Fibroblast of gingiva (primary cell): Measurements from ENCODE around the gene KCNK16.

Experiments used
- DNase-seq: peaks from one replicate; pipeline ENCODE4 v3.0.0-alpha.2; 2011; ENCODE audit warnings: low read depth

KCNK16 gene

DNA sequence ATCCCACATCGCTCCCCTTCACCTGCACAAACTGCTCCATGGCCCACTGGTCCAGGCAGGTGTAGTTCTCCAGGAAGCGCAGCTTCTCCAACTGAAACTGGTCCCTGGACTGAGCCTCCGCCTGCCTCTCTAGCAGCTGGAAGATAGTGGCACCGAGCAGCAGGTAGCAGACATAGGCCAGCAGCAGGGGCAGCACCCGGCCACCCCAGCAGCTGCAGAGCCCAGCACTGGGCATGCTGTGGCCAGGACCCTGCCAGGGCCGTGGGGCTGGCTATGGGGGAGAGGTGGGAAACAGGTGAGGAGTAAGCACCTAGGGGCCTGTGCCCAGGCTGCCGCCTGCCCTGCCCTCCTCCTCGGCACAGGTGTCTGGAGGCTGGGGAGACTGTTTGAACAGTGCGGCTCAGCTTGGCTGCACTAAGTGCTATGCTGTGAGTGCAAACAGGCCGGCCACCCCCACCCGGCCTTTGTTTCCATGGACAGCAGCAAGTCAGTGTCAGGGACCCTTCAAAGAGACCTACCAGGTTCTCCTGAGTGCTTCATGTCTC, at the start of gene KCNK16:
TSS of gene KCNK16 (minus strand) at position 397 of the 545 bp plus-strand sequence. CDS start at position 235, 162 bp downstream.
- DNase-seq = no peak

DNA sequence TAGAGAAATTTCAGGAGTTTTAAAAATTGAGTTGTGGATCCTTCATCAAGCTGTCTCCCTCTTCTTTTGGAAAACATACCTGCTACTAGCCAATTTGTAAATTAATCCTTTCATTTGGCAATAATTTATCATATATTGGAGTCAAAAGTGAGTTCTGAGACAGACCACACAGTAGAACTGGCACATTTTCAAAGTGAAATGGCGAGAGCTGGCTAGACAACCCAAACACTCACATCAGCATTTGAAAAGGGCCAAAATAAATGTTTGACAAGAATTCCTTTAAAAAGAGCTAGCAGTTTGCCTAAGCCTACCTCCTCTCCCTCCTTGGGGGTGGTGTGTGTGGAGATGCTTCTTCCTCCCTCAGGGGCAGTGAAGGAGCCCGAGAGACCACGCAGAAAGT, 47.9 kb upstream of the KCNK16 start:
- no peak for DNase-seq

DNA sequence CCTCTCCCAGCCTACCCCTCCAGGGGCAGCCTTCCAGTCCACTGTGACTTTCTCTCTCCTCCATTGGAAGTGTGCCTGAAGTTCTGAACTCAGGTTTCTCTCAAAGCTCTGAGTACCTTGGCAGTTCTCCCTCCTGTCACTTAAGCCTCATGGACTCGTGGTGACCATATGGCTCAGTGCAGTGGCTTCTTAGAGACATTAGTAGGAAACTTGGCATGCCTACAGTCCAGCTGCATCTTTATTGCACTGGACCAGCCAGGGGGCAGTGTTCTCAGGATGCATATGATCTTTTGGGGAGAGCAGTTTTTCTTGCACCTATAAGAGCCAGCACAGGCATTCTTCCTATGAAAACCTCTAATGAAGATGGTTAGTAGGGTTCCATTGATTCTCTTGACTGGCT, 47.5 kb upstream of the KCNK16 start:
- no peak for DNase-seq

DNA sequence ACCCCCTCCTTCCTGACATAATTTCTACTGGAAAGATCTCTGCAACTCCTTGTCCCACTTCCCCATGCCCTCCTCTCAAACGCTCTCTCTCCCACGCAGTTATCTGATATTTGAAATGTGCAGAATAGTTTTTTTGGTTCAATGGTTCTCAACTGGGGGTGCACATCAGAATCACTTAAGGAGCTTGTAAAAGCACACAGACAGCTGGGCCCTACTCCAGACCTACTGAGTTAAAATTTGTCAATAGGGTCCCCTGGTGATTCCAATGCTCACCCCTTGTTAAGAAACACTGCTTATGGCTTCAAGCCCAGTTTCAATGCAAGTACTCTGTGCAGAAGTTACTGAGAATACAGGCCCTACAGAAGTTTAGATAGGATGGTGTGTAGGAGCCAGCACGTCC, 45.2 kb upstream of the KCNK16 start:
- DNase-seq = no peak

DNA sequence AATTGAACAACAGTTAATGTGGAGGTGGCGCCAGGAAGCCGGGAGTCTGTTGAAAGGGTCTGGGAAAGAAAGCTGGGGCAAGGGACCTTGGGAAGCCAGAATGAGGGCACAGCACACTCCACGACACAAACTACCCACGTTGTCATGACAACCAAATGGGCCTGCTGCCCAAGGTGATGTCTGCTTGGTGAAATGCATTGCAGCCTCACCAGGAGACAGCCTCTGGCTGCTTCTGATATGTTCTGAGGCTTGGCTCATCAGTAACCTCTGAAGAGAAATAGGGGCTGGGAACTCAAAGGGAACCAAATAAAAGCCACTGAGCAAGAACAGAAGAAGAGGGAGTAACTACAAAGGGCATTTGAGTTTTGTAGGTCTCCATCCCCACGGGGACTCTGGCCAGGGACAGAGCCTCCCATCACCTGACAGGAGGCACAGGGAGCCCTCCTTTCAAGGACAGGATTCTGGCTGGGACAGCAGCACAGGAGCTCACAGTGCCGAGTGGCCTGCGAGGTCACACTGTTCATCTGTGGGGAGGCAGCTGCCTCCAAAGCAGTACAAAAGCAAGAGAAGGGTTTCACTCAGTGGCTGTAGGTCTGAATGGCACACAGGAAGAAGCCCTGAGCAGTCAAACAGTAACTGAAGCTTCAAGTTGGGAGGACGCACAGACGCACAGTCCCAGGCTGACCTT, 44.6 kb upstream of the KCNK16 start:
- no peak for DNase-seq

DNA sequence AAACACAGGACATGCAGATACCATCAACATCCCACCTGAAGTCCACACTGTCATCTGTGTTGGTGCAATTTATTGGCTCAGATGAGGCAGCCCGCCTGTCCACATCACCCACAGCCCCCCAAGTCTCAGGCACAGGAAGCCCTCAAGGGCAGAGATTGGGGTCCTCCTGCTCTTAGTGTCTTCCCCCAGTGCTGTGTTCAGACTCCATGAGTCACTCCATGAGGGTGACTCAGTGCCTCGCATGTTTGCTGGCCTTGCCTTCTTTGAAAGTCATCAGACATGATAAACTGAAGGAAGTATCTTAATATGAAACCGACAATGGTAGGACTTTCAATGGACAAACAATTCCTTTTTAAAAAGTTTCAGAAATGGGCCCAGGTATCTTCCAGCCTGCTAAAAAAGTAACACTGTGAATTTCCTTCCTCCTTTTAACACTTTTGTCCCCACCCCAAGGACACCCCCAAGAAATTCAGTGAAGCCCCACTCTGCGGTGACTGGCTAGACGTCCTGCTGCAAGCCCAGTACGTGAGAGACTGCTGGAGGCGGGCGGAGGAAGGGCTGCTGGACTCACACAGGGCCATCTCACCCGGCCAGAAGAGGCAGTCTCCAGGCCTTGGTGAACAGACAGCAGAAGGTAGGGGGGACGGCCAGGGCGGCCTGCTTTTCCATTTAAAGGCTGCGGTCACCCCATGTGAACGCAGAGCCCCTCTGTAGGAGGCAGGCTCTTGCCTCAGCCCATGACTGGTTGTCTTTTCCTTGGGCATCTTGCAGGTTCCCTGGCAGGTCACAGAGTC, 43.0 kb upstream of the KCNK16 start:
- DNase-seq = peak; percentile 10

DNA sequence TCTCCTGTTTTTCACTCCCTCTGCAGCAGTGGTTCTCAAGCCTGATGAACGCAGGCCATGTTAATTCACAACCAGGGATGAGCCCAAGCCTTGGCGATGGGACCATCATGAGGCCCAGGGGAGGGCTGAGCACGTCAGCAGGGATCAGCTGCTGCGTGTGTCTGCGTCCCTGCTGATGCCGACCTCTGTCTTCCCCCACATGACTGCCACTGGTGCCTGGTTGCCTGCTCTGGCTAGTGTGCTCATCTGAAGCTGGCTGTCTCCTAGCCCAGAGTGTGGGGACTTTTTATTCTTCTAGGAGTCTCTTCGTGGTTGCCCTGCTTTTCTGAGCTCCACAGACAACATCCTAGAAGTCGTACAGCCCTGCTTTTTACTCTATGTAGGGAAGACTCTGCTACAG, 40.8 kb upstream of the KCNK16 start:
- DNase-seq = no peak

DNA sequence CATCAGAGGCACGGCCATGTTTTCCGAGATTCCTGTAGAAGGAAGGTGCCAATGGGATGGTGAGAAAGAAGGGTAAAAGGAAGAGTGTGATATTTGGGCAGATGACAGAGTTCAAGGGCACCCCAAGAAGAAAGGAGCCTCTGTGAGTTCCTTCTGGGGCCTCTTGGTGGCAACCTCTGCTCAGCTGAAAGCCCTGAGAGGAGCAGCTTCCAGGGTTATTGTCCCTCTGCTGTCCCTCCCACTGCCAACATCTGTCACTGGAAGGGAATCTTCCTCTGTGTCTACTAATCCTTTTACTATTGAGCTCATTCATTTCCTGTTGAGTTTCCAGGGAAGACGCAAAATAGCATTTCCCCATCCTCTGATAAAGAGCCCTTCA, 40.0 kb upstream of the KCNK16 start:
- DNase-seq = no peak

DNA sequence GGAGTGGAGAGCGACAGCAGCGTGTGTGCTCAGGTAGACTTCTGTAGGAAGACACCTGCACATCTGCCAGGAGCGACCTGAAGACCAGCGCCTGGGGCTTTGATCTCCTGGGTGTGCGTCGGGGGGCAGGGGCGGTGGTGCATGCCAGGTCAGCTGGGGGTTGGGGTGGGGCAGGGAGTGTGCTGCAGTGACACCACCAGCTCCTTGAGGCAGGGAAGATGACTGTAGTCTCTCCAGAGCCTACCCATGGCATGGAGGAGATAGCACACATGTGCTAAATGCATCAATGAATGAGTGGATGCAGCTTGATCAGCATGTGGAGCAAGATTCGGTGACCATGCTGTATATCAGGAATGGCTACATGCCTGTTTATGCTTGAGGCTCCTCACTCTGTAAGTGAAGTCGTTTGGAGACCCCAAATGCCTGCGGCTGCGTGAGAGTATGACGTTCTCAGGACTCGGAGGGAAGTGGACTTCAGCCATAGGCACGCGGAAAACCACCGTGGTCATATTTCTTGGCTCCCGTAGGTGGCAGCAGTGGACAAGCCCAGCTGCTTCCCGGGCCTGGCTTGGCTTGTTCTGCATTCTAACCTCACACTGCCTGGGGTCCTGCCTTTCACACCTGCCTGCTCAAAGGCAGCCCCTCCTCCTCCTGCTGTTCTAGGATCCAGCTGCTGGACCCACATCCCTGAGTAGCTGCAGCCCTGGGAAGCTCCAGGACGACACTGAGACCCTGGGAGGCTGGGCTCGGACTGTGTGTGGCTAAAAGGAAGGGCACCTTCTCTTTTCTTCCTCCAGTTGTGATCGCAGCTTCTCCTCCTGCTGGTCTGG, 39.4 kb upstream of the KCNK16 start:
- peak; percentile 59 for DNase-seq

DNA sequence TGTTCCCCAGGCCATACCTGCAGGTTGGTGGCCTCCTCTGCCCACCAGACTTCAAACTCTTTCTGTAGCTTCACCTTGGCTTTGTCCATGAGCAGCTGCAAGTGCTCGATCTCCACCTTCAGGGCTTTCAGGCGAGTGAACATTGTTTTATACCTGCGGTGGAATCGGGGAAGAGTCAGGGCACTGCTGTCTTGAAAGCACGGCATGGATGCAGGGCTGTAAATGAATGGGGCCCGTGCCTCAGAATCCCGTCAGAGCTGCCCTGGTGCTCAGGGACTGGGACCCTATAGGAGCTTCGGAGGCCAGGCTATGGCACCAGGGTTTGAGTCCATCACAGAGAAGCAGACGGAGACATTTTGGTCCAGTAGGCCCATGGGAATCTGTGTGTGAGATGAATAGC, 37.9 kb upstream of the KCNK16 start:
- DNase-seq = no peak

DNA sequence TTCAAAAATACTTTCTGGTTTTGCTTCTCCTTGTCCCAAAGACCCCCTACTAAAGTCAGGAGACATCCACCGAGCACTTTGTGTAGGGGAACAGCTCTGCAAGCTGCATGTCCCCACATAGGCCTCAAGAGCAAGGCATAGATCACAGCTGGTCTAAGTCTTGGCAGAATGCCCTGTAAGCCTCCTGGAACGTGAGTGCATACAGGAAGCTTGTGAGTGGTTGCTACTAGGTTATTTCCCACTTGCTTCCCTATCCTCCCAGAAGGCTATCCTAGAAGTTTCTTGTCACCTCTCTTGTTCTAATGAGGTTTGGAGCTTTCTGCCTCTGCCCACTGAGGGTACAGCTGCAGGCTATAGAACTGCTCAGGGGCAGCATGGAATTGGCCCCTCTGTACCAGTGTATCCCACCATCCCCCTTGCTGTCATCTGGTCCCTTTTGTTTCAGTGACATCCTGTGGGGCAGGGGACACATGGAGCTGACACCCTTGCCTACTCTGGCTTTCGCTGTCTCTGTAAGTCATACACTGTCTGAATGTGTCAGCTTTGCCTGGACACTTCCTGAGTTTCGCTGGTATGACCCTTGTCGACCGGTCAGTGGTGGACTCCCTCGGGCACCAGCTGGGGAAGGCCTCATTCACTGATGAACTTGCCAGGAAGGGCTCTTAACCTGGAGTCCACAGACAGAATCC, 35.6 kb upstream of the KCNK16 start:
- peak; percentile 44 for DNase-seq

DNA sequence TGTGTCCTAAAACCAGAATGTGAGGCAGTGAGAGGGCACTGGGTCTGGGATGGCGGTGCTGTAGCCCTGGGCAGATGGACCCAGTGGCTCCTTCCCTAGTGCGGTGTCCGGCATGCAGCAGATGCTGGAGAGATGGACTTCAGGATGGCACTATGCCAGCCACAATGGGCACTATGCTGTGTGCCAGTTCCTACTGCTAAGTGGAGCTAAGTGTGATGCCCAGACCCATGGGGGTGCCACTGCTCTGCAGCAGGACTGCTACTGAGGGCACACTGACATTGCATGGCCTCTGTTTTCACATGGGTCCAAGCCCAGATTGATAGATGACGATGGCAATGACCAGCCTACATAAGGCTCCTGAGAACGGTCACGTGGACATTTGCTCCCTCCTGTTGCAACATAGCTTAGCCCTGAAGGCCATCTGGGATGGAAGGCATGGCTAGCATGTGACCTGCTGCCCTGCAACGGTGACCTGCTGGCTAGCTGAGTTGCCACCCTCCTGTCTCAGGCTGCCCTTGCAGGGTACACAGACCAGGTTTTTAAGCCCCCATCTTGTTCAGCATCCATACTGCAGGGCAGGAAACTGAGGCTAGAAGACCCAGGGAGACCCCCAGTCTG, 31.3 kb upstream of the KCNK16 start:
- no peak for DNase-seq

DNA sequence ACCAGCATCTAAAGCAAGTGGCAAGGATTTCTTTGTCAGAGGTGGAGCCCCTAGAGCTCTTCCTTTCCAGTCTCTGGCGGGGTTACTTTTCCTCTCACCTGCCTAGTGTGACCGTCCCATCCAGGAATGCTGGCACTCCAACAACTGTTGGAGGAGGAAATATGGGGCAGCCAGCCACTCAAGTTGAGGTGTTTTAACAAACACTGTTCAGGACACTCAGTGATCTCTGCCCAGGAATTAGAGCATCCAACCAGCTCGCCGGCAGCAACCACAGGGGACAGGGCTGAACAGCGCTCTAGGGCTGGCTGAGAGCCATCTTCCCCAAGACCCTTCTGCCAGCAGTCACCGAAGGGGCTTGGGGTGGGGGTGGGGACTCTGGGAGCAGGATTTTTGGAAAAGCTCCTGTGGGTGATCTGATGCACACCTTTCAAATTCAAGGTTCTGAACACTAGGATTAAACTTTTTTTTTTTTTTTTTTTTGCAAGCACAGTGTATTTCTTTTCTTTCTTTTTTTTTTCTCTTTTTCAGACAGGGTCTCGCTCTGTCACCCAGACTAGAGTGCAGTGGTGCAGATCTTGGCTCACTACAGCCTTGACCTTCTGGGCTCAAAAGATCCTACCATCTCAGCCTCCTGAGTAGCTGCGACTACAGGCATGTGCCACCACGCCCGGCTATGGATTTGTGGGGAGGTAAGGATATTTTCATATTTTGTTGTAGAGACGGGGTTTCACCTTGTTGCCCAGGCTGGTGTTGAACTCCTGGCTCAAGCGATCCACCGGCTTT, 28.4 kb upstream of the KCNK16 start:
- no peak for DNase-seq

DNA sequence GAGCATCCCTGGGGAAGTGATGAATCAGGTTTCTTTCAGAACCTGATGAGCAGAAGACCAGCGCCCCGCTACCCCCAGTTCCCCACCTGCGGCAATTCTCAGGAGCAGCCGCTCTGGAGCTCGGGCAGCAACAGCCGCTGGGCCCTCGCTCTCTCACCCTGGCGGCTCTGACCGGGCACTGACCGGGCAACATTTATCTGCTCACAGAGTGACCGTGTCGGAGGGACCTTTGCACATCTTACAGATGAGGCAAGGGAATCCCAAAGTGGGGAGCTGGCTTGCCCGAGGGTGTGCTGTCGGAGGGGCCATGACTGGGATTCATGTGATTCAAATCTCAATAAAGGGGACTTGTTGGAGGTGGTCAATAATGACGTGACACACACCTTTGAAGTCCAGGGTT, 26.2 kb upstream of the KCNK16 start:
- no peak for DNase-seq

DNA sequence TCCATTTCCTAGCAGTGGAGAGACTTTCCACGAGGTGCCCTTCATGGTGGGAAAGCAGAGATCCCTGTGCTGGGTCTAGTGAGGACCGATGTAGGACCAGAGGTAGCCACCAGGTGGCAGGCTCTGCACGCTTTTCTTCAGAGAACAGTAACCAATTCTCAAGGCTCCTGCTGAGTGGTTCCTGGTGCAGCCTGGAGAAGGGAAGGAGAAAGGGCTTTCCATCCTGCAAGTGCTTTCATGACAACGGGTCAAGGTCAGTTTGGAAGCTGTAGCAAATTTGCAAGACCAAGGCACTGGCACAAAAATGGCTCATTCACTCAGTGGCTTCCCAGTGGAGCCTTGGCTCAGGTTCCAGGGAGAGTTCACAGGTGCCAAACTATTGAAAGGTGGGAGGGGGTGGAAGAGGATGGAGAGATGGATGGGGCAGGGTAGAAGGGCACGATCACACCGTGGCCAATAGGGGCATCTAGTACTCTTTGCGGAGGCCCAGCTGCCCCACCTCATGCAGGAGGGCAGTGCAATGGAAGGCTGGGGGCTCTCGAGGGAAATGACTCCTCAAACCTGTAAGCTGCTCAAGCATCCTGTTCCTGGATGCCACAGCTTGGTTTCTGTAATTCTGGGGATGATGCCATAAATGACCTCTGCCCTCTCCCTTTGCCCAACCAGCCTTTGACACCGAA, 25.5 kb upstream of the KCNK16 start:
- peak; percentile 39 for DNase-seq

DNA sequence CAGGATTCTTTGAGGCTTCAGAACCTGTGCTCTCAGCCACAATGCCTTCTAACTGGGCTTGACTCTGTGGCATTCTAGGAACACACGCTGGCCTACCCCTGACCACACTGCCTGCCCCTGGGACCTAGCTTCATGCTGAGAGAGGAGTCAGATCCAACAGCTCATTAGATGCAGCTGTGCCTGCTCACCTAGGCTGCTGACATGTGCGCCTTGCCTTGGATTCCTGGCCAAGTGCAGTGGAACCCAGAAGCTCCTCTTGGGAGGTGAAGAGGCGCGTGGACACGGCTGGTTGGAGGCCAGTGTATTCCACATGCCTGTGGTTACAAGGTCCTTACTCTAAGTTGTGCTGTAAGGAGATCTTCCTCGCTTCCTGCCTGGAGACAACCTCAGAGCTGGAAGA, 24.7 kb upstream of the KCNK16 start:
- no peak for DNase-seq

DNA sequence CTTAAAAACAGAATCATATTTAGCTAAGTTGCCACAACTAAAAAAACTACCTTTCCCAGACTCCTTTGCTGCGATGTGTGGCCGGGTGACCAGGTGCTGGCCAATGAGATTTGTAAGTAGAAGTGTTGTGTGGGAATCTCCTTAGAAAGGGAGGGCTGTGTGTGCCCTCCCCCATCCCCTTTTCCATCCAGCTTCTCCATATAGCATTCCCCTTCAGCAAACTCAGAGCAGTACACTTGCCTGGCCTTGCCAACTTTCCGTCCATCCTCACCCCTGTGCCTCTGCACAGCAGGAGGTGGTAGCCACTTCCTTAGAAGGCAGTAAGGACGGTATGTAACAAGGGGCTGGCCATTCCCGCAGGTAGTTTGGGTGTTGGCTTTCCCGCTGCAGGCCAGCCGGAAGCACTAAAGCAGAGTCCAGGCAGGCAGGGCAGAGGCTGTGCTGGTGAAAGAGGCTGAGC, 22.3 kb upstream of the KCNK16 start:
- DNase-seq = no peak

DNA sequence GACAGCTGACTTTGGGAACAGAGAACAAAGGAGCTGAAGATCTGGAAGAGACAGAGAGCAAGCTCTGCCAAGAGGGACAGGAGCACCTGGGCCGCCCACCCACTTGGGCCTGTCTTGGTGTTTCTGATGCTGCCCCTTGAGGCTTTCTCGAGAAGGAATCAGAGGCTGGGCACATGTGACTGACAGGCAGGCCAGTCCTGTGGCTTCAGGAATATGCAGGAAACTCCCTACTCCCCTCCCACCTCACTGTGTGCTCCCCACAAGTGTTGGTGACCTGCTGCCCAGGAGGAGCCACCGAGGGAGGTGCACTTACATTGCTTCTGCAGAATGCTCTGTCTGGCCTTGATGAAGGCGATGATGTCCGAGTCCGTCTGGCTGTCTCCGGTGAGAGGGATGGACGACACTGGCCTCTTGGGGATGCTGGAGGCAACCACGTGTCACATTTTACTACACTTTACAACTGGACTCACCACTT, 20.9 kb upstream of the KCNK16 start:
- no peak for DNase-seq

DNA sequence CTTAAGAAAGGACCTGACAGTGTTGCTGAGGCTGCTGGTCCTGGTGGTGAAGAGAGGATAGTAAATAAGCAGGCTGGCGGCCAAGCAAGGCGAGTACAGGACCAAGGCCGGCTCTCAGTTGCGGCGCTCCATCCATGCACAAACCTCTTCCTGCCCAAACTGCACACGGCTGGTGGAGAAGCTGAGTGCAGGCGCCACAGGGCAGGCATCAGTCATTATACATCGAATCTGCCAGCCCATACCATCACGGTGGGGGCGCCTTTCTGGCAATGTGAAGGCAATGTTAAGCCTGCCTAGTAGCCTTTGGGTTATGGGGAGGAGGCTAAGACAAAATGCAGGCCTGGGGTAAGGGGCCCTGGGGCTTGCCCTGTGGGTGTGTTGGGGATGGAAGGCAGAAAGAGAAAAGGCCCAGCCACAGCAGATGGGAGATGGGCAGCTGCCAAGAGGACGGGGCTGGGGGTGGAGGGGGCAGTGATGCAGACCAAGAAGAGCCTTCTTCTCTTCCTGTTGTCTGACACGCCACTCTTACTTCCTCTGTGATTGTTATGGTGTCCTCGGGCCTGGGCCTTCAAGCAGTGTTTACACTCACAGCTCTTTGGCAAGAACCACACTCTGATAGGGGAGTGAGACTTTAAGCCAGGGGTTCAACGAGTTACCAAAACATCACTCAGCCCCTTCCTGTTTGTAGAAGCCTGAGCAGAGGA, 20.3 kb upstream of the KCNK16 start:
- DNase-seq = no peak
